GM12874 (cell line): ENCODE results near the gene PKNOX2.

Experiments used
- CTCF ChIP-seq: IDR thresholded peaks from 2 replicates; pipeline ENCODE4 v1.5.1; 2011; ENCODE audit warnings: low read depth, mild to moderate bottlenecking, control low read depth, low read length, moderate library complexity; ENCODE audit not compliant: insufficient read depth

The PKNOX2 gene

GRCh38 chr11:125207866-125208425 is 43.4 kb downstream of the PKNOX2 start:
- TF ChIP-seq CTCF: no peak

GRCh38 chr11:125210066-125210465 is 45.5 kb downstream of the PKNOX2 start:
- no peak for TF ChIP-seq CTCF

GRCh38 chr11:125211191-125211947 is 46.8 kb downstream of the PKNOX2 start:
- TF ChIP-seq CTCF: no peak

GRCh38 chr11:125211948-125212340 is 47.4 kb downstream of the PKNOX2 start:
- TF ChIP-seq CTCF: no peak

GRCh38 chr11:125214601-125215565 is 50.3 kb downstream of the PKNOX2 start:
- TF ChIP-seq CTCF: no peak

GRCh38 chr11:125215976-125216375 is 51.4 kb downstream of the PKNOX2 start:
- TF ChIP-seq CTCF: no peak

- TF ChIP-seq CTCF: no peak
Observed at GRCh38 chr11:125218336-125218735, 53.8 kb downstream of the PKNOX2 start.
